ENCODE measurements around the gene BIRC7. TPM values are rescaled to one million over a fixed set of nuclear protein-coding genes. Genes with fewer than 3 reads are reported as not detected.
A peak's percentile ranks its signal among the peaks of the same experiment; 100 is the strongest.

The BIRC7 gene
- total RNA-seq, 2 experiments from 2014 or later = not detected

- peaks cover 0 to 4% of the 10 kb centered on the region in 2 experiments for H3K9me3 ChIP-seq (ENCODE audit: control insufficient read depth in 1 of 2, insufficient read depth in 1 of 2, low read length in 2 of 2)
- peaks cover 5% of the 10 kb centered on the region for H3K4me1 ChIP-seq (ENCODE audit: insufficient read depth, low read length)
- TF ChIP-seq CTCF (IDR thresholded peaks at IDR 0.05) = no peak
- ChIA-PET POLR2A (no interaction called here), CTCF (no interaction called here)
- ATAC-seq (ENCODE audit: poor library complexity) (no peak), DNase-seq (no peak)
- H3K27ac Mint-ChIP-seq = no peak overlapping the region
- H3K36me3 ChIP-seq (ENCODE audit: insufficient read depth, low read length) = no peaks in the 10 kb centered on the region
- H3K4me1 Mint-ChIP-seq (ENCODE audit: low read depth) = peaks cover 4% of the 10 kb centered on the region
- H3K27ac ChIP-seq (ENCODE audit: low read depth in 1 of 2, low read length in 2 of 2) = no peak overlapping the region
- no peak overlapping the region for H3K4me3 ChIP-seq (ENCODE audit: low read length)
- H3K9me3 Mint-ChIP-seq = no peaks in the 10 kb centered on the region
- intact Hi-C loops (cut with DNase I, micrococcal nuclease) = no loop called here
- no peaks in the 10 kb centered on the region for H3K36me3 Mint-ChIP-seq (ENCODE audit: low read depth)
- peaks cover 34% of the 10 kb centered on the region for H3K27me3 Mint-ChIP-seq
- peaks cover 16 to 36% of the 10 kb centered on the region in 2 experiments for H3K27me3 ChIP-seq (ENCODE audit: control insufficient read depth in 1 of 2, insufficient read depth in 2 of 2, low read length in 2 of 2)
- no peak overlapping the region for H3K4me3 Mint-ChIP-seq
These were observed 8.4 kb upstream of the BIRC7 start for GRCh38 chr20:63227260-63227659.

GRCh38 chr20:63228806-63229205 lies 6.9 kb upstream of the BIRC7 start:
- Histone ChIP-seq H3K4me1 (ENCODE audit: insufficient read depth, low read length) (no peaks in the 10 kb centered on the region), H3K27me3 (ENCODE audit: control insufficient read depth in 1 of 2, insufficient read depth in 2 of 2, low read length in 2 of 2) (peaks cover 25 to 49% of the 10 kb centered on the region in 2 experiments), H3K36me3 (ENCODE audit: insufficient read depth, low read length) (no peaks in the 10 kb centered on the region), H3K9me3 (ENCODE audit: control insufficient read depth in 1 of 2, insufficient read depth in 1 of 2, low read length in 2 of 2) (peaks cover 0 to 4% of the 10 kb centered on the region in 2 experiments), H3K4me3 (ENCODE audit: low read length) (no peak overlapping the region), H3K27ac (ENCODE audit: low read depth in 1 of 2, low read length in 2 of 2) (no peak overlapping the region)
- Mint-ChIP-seq H3K9me3 (no peaks in the 10 kb centered on the region), H3K4me1 (ENCODE audit: low read depth) (peaks cover 4% of the 10 kb centered on the region), H3K27me3 (peaks cover 38% of the 10 kb centered on the region), H3K36me3 (ENCODE audit: low read depth) (no peaks in the 10 kb centered on the region), H3K27ac (no peak overlapping the region), H3K4me3 (no peak overlapping the region)
- ATAC-seq (ENCODE audit: poor library complexity) (no peak), DNase-seq (no peak)
- intact Hi-C loops (cut with DNase I, micrococcal nuclease) = no loop called here
- no peak for TF ChIP-seq CTCF (IDR thresholded peaks at IDR 0.05)
- CTCF ChIA-PET = no interaction called here
- POLR2A ChIA-PET = no interaction called here

GRCh38 chr20:63230800-63231268 lies 4.9 kb upstream of the BIRC7 start:
- intact Hi-C loops (cut with DNase I, micrococcal nuclease) = loop anchor here in 1 of 2 experiments (2.0 kb wide), 1 partner anchor 48 kb away; no protein-coding TSS in a partner anchor
- no peaks in the 10 kb centered on the region for H3K9me3 Mint-ChIP-seq
- H3K27ac Mint-ChIP-seq = no peak overlapping the region
- H3K27me3 Mint-ChIP-seq = peaks cover 38% of the 10 kb centered on the region
- H3K4me1 ChIP-seq (ENCODE audit: insufficient read depth, low read length) = peaks cover 15% of the 10 kb centered on the region
- peaks cover 0 to 8% of the 10 kb centered on the region in 2 experiments for H3K9me3 ChIP-seq (ENCODE audit: control insufficient read depth in 1 of 2, insufficient read depth in 1 of 2, low read length in 2 of 2)
- POLR2A ChIA-PET = no interaction called here
- H3K4me3 ChIP-seq (ENCODE audit: low read length) = no peak overlapping the region
- no peaks in the 10 kb centered on the region for H3K36me3 Mint-ChIP-seq (ENCODE audit: low read depth)
- peaks cover 4% of the 10 kb centered on the region for H3K4me1 Mint-ChIP-seq (ENCODE audit: low read depth)
- TF ChIP-seq CTCF (IDR thresholded peaks at IDR 0.05) = no peak
- ATAC-seq (ENCODE audit: poor library complexity) (no peak), DNase-seq (peak in 3 of 14 experiments; percentile 7 to 35 (median 18))
- H3K27me3 ChIP-seq (ENCODE audit: control insufficient read depth in 1 of 2, insufficient read depth in 2 of 2, low read length in 2 of 2) = peaks cover 28 to 49% of the 10 kb centered on the region in 2 experiments
- H3K4me3 Mint-ChIP-seq = no peak overlapping the region
- CTCF ChIA-PET = interaction anchor here (1.0 kb wide), 1 partner anchor 48 kb away, joined by 3 read pairs; no protein-coding TSS in a partner anchor
- H3K36me3 ChIP-seq (ENCODE audit: insufficient read depth, low read length) = no peaks in the 10 kb centered on the region
- H3K27ac ChIP-seq (ENCODE audit: low read depth in 1 of 2, low read length in 2 of 2) = no peak overlapping the region

All from CD4-positive, alpha-beta T cell (primary cell).